GM19328 (cell line): ENCODE measurements around the gene SPNS3.
A peak's percentile ranks its signal among the peaks of the same experiment; 100 is the strongest.

Experiments
- ATAC-seq: cut with Tn5 transposase; IDR thresholded peaks from one replicate; pipeline ENCODE4 v1.9.1; 2021; ENCODE audit warnings: mild to moderate bottlenecking, moderate library complexity; ENCODE audit not compliant: unreplicated experiment

SPNS3 gene

DNA sequence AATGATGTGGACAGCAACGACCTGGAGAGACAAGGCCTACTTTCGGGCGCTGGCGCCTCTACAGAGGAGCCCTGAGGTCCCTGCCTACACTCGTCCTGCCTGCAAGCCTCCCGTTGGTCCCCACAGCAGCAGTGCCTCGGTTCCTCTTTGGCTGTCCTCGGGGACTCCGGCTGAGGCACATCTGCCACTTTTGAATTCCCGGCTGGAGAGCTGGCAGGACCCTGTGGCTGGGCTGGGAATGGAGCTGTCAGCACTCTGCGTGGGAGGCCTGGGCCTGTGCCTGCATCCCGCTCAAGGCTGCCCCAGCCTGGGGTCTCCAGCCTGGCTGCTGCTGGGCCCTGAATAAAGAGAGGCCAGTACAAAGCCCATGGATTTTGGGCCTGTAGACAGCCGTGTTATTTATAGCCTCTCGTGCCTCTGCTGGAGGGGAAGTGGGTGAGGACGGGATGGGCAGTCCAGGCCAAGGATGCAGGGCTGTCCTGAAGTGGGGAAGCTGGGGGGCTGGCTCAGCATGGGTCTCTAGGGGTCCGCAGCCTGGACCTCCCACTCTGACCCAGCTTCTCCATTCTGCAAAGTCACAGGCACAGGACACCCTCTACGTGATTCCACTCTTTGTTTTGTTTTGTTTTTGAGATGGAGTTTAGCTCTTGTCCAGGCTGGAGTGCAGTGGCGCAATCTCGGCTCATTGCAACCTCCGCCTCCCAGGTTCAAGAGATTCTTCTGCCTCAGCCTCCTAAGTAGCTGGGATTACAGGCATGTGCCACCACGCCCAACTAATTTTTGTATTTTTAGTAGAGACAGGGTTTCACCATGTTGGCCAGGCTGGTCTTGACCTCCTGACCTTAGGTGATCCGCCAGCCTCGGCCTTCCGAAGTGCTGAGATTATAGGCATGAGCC, 54.3 kb downstream of the SPNS3 start:
- no peak for ATAC-seq

DNA sequence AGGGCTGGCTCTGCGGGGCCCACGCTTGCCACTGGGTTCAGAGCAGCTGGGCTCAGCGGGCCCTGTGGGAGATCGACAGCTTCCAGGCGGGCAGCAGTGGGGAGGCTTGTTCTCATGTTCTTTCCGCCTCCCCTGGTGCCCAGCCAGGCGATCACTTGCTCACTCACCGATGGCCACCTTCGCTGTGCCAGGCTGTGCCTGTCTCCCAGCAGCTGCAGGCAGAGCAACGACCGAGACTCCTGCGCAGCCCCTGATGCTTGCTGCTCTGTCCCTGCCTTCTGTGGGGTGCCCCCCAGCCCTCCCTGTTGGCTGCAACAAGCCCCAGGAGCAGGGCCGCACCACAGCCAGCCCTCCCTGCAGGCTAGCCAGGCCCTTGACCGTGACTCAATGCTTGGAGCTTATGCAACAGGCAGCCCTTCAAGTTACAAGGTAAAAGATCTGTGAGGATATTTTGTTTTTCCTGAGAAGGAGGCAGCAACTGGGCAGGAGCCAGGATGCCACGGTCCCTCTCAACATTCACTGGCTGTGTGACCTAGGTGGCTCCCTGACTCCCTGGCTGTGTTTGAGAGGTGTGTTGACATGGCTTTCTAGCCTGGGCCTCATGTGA, 55.4 kb downstream of the SPNS3 start:
- ATAC-seq: no peak

- ATAC-seq: no peak
Measured at GRCh38 chr17:4490109-4490591, 56.4 kb downstream of the SPNS3 start.

GRCh38 chr17:4490637-4491061, 56.9 kb downstream of the SPNS3 start:
- ATAC-seq: no peak

GRCh38 chr17:4492721-4493561, 59.2 kb downstream of the SPNS3 start:
- ATAC-seq: no peak

DNA sequence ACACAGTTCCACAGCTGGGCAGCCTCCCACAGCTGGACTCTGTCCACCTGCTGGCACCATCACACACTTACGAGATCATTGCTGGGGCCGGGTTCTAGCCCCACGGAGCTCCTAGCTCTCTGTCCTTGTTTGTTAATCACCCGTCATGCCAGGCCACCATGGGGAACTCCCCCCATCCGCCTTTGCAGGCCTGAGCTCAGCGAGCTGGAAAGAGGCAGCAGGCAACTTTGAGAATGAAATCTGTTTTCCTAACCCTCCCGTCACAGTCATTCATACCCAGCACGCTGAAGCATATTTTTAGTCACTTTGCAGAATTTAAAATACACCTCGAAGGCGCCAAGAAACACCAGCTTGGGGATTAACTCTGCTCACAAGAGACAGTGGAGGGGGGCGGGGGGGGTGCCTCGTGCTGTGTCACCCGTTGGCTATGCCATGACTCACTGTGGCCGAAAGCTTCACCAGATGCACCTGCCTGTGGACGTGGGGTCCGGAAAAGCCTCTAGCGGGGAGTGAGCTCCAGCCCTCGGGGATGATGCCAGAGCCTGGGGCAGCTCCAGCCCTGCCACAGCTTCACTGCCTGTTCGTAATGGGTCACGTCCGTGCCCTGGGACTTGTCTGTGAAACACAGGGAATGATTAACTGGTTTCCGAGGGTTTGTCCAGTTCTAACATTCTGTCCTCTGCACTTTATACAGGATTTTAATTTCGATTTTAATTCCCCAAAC, 63.5 kb downstream of the SPNS3 start:
- no peak for ATAC-seq

- peak; percentile 84 for ATAC-seq
Measured at GRCh38 chr17:4498461-4499397, 65.0 kb downstream of the SPNS3 start, which contains the start of gene SPNS2. Gene SPNS2, plus strand, starts transcription at chr17:4498881. Its CDS starts 167 bp downstream, at chr17:4499048.

DNA sequence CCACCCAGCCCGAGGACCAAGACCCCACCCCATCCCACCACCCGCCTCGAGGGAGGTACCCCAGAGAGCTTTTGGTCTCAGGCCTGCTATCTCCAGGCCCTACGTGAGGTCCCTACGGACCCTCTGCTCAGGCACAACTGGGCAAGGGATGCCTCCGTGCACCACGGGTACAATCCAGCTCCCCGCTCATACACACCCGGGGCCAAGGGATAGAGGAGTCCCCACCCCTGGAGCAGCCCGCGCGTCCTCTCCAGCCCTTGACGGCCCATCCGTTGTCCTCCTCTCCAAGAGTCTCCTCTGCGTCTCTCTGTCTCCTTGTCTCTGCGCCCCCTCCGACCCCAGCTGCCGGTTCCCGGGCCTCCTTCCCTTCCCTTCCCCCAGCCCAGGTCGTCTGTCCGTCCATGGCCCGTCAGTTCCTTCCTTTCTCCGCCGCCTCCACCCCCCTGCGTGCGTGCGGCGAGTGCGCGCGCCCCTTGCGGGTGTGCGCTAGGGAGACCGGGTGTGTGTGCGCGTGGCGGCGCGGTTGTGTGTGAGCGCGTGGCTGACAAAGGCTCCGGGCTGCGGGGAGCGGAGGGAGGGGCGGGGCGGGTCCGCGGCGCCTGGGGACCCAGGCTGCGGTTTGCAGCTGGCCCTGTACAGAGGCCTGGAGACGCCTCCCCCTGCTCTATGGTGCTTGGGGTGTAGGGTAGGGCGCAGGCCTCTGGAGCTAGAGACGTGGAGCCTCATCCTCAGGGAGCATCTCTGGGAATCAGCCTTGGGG, 65.9 kb downstream of the SPNS3 start:
- ATAC-seq: no peak

GRCh38 chr17:4500191-4500571, 66.4 kb downstream of the SPNS3 start:
- no peak for ATAC-seq

DNA sequence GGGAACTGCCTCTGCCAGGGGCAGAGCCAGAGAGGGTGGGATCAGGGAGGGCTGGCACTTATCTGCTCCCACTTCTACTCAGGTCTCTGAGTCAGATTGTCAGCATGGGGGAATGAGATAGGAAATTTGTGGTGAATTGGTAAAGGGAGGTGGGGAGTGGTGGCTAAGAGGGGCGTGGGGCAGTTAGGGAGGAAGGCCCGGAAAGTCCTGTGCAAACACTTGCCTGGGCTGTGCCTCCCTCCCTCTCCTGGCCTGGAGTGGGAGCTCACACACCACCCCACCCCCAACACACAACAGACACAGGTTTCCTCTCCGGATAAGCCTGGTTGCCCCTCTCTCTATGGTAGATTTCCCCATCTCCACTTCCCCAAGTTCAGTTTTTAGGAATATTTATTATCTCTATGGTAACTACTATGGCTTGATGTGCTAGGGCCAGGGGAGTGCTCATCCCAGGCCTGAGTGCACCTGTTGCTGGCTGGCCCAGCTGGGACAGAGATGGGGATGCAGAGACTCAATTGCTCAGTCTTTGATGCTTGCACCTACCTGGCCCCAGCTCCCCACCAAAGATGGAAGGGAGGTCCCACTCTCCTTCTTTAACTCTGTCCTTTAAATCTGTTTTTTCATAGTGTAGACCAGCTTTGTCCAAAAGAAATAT, 67.7 kb downstream of the SPNS3 start:
- no peak for ATAC-seq

- ATAC-seq: no peak
Measured at GRCh38 chr17:4502466-4503154, 68.9 kb downstream of the SPNS3 start.

GRCh38 chr17:4503283-4504025, 69.7 kb downstream of the SPNS3 start:
- no peak for ATAC-seq

DNA sequence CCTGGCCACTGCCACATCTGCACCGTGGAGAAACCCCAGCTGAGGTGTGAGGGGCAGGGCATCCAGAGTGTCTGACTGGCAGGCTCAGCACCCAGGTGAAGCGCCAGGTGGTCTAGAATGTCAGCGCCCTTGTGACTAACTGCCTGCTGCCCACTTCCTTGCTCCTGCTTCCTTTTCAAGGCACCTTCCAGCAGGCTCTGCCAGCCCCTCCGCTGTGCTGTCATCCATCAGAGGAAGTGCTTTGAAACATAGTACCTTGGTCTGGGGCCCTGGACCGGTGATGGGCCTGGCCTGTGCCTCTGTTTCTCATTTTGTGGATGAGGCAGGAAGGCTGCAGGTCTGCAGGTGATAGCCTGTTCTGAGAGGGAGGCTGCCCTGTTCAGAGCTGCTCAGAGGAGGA, 70.4 kb downstream of the SPNS3 start:
- ATAC-seq: no peak

- ATAC-seq: no peak
Measured at GRCh38 chr17:4505187-4505586, 71.4 kb downstream of the SPNS3 start.

DNA sequence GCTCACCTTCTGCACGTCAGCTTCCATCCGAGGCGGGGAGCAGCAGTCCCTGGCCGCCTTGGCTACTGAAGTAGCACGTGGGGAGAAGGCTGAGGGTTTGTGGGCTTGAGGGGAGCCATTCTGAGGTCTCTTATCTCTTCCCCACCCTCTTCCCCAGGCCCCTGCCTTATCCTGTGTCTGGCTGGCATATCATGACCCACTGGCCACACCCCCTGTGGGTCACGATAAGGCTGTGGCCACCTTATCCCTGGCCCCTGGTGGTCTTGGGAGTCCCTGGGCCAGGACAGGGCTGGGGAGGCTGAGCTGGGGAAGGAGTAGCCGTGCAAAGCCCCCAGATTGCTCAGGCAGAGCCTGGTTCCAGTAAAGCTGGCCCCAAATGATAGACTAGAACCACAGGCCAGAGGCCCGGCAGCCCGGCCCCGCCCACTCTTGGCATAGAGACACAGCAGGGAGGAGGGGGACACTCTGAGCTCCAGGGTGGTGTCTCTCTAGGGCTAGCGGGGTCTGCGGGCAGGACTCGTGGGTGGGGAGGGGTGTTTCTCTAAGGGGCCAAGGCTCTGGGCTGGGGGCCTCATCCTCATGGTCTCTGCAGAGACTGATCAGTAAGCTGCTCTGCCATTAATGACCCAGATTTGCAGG, 72.6 kb downstream of the SPNS3 start:
- ATAC-seq: no peak

DNA sequence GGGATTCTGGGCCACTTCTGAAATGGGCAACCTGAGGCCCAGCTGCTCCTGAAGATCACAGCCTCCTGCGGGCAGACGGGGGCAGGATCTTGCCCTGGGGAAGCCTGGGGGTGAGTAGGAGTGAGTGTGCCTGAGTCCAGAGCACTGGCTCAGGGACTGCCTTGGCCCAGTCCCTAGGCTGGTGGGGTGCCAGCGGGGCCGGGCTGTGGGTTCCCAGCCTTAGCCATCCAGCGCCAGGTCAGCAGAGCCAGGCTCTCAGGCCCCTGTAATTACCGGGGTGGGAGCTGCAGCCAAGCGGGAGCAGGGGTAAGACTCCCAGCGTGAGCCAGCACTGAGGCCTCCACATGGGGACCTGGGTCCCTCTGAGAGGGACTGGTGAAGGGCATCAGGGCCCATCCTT, 73.2 kb downstream of the SPNS3 start:
- ATAC-seq: no peak
